GM12864 (cell line): ENCODE measurements around the gene SNX24.

Source experiments
- DNase-seq: peaks from one replicate; pipeline ENCODE4 v3.0.0-alpha.2; 2011; ENCODE audit warnings: low read depth
- H3K4me3 ChIP-seq: 2 replicates; pipeline ENCODE4 v1.5.1; 2011; ENCODE audit warnings: mild to moderate bottlenecking, low read depth, low read length, control low read depth
- CTCF ChIP-seq: IDR thresholded peaks from 2 replicates; pipeline ENCODE4 v1.5.1; 2011; ENCODE audit warnings: low read depth, mild to moderate bottlenecking, moderate library complexity, low read length, control low read depth, inconsistent platforms; ENCODE audit errors: missing control alignments

The SNX24 gene

GRCh38 chr5:122999947-123000563 lies 154.6 kb downstream of the SNX24 start:
- peak; percentile 36 for DNase-seq
- TF ChIP-seq CTCF, result peak; percentile 76

GRCh38 chr5:123000731-123001130 lies 155.3 kb downstream of the SNX24 start:
- no peak for DNase-seq
- no peak for TF ChIP-seq CTCF
- no peak overlapping the region for H3K4me3 ChIP-seq

More at GRCh38 chr5:122999947-123000563, 154.6 kb downstream of the SNX24 start:
- no peak overlapping the region for H3K4me3 ChIP-seq

- no peak for TF ChIP-seq CTCF
- no peak for DNase-seq
Observed at GRCh38 chr5:123001808-123002207, 156.4 kb downstream of the SNX24 start.

GRCh38 chr5:123007182-123007581 lies 161.8 kb downstream of the SNX24 start:
- H3K4me3 ChIP-seq, result no peak overlapping the region
- TF ChIP-seq CTCF, result no peak
- no peak for DNase-seq

More at GRCh38 chr5:123001808-123002207, 156.4 kb downstream of the SNX24 start:
- no peak overlapping the region for H3K4me3 ChIP-seq

- no peak for DNase-seq
- TF ChIP-seq CTCF, result no peak
- no peak overlapping the region for H3K4me3 ChIP-seq
Observed at GRCh38 chr5:123007754-123008153, 162.3 kb downstream of the SNX24 start.

GRCh38 chr5:123012321-123012720 lies 166.9 kb downstream of the SNX24 start:
- TF ChIP-seq CTCF, result no peak
- no peak for DNase-seq
- H3K4me3 ChIP-seq, result no peak overlapping the region

- H3K4me3 ChIP-seq, result no peak overlapping the region
- no peak for TF ChIP-seq CTCF
- no peak for DNase-seq
Observed at GRCh38 chr5:123014689-123015088, 169.3 kb downstream of the SNX24 start.
